ENCODE data around the gene PPIF.
A peak's percentile ranks its signal among the peaks of the same experiment; 100 is the strongest.

Gene PPIF

DNA sequence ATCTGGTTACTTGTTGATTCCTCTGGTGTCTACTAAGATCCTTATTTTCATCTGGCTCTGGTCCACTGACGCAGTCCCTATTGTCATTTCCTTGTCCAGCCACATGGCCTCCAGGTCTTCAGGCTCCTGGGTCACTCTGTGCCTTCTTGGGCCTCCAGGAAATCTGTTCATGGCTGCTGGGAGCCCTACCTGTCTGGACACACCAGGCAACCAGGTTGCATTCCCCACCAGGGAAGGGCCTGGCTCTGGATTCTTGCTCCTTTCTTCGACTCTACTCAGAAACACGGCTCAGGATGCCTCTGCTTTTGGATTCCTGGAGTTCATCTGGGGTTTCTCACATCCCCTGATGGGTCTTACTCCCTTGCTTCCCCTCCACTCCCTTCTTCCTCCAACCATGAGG, 8.0 kb upstream of the PPIF start:
- Mint-ChIP-seq H3K27ac (ENCODE audit: low read depth) (peak overlapping the region; percentile 52), H3K27me3 (no peaks in the 10 kb centered on the region), H3K9me3 (no peaks in the 10 kb centered on the region), H3K4me1 (peaks cover 15% of the 10 kb centered on the region), H3K36me3 (ENCODE audit: insufficient read depth) (peaks cover 2% of the 10 kb centered on the region), H3K4me3 (no peak overlapping the region)
- no peak for DNase-seq (ENCODE audit: low spot score in 2 of 2)
- no peak for ATAC-seq (replicated peaks; ENCODE audit: extremely low read depth, poor library complexity, severe bottlenecking)

DNA sequence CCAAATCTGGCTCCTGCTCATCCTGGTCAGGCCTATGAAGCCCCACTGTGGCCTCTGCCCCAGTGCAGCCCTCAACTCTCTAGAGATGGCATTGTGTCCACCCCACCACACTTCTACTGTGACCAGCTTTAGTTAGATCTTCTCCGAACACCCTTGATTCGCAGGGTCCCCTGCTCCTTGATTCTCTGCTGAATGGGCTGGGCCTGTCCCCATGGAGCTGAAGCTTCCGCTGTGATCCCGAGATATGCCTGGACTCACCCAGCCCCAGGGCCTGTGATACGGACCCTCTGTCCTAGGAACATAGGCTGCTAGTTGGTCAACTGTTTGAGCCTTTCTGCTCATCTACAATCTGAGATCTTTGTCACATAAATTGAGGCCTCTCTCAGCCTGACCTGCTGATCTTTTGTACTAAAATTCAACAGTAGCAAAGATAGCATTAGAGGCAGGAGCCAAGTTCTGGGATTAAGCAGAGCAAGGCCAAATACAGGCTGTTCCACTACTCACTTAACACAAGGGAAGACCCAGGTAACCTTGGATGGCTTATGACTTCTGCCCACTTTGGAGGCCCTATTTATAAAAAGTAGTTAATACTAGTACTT, 6.5 kb upstream of the PPIF start:
- Mint-ChIP-seq H3K4me3 (no peak overlapping the region), H3K27ac (ENCODE audit: low read depth) (peak overlapping the region; percentile 54), H3K4me1 (peaks cover 15% of the 10 kb centered on the region), H3K36me3 (ENCODE audit: insufficient read depth) (peaks cover 2% of the 10 kb centered on the region), H3K9me3 (no peaks in the 10 kb centered on the region), H3K27me3 (no peaks in the 10 kb centered on the region)
- ATAC-seq (replicated peaks; ENCODE audit: extremely low read depth, poor library complexity, severe bottlenecking): no peak
- no peak for DNase-seq (ENCODE audit: low spot score in 2 of 2)

DNA sequence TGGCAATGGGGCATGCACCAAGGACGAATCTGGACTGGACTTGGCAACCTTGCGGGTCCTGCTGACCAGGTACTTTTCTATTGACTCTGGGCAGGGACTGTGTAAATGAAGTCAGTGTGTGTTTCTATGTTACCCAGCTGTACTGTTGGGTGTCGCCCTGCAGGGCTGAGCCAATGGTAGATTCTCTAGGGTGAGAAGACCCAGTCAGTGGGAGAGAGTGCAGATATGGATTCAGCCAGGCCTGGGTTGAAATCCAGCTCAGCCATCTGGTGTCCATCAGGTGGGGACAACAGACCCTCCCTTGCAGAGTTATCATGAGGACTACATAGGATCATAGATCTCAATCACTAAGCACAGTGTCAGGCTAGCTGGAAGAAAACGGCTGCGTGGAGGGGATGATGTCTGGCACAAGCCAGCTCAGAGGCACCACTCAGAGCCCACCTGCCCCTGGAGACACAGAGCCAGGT, 4.9 kb upstream of the PPIF start:
- H3K36me3 Mint-ChIP-seq (ENCODE audit: insufficient read depth): peaks cover 2% of the 10 kb centered on the region
- H3K27ac Mint-ChIP-seq (ENCODE audit: low read depth): no peak overlapping the region
- no peak overlapping the region for H3K4me3 Mint-ChIP-seq
- H3K4me1 Mint-ChIP-seq: peaks cover 11% of the 10 kb centered on the region
- DNase-seq (ENCODE audit: low spot score in 2 of 2) (no peak), ATAC-seq (replicated peaks; ENCODE audit: extremely low read depth, poor library complexity, severe bottlenecking) (no peak)
- no peaks in the 10 kb centered on the region for H3K9me3 Mint-ChIP-seq
- H3K27me3 Mint-ChIP-seq: no peaks in the 10 kb centered on the region

DNA sequence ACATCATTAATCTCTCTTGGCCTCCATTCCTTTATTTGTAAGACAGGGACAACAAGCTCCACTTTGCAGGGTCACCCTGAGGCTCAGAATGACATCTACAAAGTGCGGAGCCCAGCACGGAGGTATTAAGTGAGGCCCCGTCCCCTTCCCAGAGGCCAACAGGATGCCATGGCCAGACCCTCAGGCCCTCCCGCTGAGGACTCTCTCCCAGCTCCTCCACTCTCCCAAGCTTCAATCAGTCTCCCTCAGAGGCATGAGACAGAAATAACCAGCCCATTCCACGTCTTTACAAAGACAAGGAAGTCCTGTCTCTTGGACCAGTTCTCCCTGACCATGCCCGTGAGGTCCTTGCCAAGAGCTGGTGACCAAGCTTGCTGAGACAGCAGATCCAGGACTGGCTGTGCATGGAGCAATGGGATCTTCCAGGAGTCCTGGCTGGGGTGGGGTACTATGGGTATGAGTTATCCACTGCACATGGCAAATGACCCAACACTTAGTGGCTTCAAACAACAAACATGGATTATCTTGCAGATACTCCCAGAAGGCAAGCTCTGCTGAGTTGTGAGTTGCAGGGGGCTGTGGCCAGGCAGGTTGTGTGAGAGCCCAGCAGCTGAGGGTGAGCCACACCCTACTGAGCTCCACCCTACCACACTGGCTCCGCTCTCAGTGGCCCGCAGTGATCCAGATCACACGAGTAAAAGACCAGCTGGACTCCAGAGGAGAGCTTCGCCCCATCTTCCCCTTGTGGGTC, 4.3 kb upstream of the PPIF start:
- ATAC-seq (replicated peaks; ENCODE audit: extremely low read depth, poor library complexity, severe bottlenecking) (no peak), DNase-seq (ENCODE audit: low spot score in 2 of 2) (no peak)
- peaks cover 3% of the 10 kb centered on the region for H3K36me3 Mint-ChIP-seq (ENCODE audit: insufficient read depth)
- H3K4me3 Mint-ChIP-seq: no peak overlapping the region
- no peaks in the 10 kb centered on the region for H3K27me3 Mint-ChIP-seq
- no peak overlapping the region for H3K27ac Mint-ChIP-seq (ENCODE audit: low read depth)
- H3K9me3 Mint-ChIP-seq: no peaks in the 10 kb centered on the region
- H3K4me1 Mint-ChIP-seq: peaks cover 14% of the 10 kb centered on the region

DNA sequence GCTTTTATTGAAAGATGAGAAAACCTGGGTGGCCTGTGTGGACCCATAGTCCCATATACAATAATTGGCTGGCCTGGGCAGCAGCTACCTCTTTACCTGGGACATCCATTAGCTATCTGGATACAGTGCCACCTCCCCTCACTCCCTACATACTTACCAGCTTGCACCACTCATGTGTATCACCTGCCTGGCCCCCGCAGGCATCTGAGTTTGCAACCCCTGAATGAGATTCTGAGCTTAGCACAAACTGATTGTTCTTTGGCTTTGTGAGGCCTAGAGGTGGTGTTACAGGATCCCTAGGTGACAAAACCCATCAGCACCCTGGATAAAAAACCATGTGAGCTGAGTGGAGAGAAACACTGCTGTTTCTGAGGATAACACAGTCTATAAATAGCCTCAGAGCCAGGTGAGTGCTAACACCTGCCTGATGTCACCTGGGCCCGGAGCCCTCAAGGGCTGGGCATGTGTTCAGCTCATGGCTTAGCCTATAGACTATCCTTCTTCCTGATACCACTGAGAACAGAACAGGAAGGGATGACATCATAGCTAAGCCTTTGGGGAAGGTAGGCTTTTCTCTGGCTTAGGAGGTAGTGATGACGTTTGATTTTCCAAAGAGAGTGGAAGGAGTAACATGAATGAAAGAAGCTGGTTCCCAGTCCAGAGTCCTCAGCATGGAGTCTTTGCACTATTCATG, 2.6 kb upstream of the PPIF start:
- DNase-seq (ENCODE audit: low spot score in 2 of 2) (no peak), ATAC-seq (replicated peaks; ENCODE audit: extremely low read depth, poor library complexity, severe bottlenecking) (no peak)
- Mint-ChIP-seq H3K4me1 (peaks cover 31% of the 10 kb centered on the region), H3K4me3 (no peak overlapping the region), H3K27me3 (no peaks in the 10 kb centered on the region), H3K9me3 (no peaks in the 10 kb centered on the region), H3K36me3 (ENCODE audit: insufficient read depth) (peaks cover 2% of the 10 kb centered on the region), H3K27ac (ENCODE audit: low read depth) (peak overlapping the region; percentile 78)

DNA sequence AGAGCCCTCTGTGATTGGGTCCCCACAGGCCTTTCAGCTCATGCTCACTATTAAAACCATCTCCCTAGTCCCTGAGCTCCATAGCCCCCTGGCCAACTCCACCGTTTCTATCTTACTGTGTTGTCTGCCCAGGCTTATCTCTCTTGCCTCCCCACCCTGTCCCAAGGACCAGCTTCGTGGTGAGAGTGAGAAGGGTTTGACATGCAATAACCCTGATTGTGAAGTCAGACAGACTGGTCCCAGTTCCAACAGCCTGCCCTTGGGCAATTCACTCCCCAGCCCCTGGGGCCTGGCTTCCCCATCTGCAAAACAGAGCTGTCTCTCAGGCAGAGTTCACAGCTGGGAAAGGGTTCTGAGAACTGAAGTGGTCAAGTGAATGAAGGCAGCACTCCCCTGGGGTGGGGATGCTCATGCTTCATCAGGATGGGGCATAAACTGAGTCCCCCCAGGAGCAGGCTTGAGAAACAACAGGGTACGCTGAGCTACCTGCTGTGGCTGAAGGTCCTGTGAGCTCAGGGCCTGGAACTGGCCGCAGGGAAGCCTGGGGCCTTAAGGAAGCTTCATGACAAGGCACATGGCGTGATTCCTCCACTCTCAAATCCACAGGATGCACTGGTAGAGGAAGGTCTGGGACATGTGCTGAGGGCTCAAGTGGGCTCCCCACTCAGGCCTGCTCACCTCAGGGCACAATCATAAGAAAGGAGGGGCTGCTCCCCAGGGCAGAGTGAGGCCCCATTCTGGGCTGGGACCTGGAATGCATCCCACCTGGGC, 1.8 kb upstream of the PPIF start:
- DNase-seq (ENCODE audit: low spot score in 2 of 2) (peak in 1 of 2 donors; percentile 8), ATAC-seq (replicated peaks; ENCODE audit: extremely low read depth, poor library complexity, severe bottlenecking) (no peak)
- Mint-ChIP-seq H3K27ac (ENCODE audit: low read depth) (peak overlapping the region; percentile 41), H3K9me3 (no peaks in the 10 kb centered on the region), H3K36me3 (ENCODE audit: insufficient read depth) (peaks cover 7% of the 10 kb centered on the region), H3K27me3 (no peaks in the 10 kb centered on the region), H3K4me1 (peaks cover 36% of the 10 kb centered on the region), H3K4me3 (no peak overlapping the region)

DNA sequence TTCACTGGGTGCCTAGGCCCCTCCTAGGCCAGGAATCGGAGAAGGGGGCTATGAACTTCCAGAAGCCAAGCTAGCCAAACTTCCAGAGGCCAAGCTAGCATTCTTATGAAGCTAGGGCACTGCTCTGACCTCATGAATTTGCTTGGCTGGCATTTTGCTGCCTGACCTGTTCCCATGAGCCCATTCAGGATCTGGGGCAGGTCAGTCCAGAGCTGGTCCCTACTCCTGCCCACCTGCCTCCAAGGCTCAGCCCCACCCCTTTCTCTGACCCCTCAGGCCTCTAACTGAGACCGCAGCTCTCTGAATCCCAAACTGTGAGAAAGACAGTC, 1.3 kb upstream of the PPIF start:
- no peak for DNase-seq (ENCODE audit: low spot score in 2 of 2)
- Mint-ChIP-seq H3K27me3 (no peaks in the 10 kb centered on the region), H3K4me3 (no peak overlapping the region), H3K4me1 (peaks cover 36% of the 10 kb centered on the region), H3K9me3 (no peaks in the 10 kb centered on the region), H3K27ac (ENCODE audit: low read depth) (peak overlapping the region; percentile 41), H3K36me3 (ENCODE audit: insufficient read depth) (peaks cover 7% of the 10 kb centered on the region)
- no peak for ATAC-seq (replicated peaks; ENCODE audit: extremely low read depth, poor library complexity, severe bottlenecking)

DNA sequence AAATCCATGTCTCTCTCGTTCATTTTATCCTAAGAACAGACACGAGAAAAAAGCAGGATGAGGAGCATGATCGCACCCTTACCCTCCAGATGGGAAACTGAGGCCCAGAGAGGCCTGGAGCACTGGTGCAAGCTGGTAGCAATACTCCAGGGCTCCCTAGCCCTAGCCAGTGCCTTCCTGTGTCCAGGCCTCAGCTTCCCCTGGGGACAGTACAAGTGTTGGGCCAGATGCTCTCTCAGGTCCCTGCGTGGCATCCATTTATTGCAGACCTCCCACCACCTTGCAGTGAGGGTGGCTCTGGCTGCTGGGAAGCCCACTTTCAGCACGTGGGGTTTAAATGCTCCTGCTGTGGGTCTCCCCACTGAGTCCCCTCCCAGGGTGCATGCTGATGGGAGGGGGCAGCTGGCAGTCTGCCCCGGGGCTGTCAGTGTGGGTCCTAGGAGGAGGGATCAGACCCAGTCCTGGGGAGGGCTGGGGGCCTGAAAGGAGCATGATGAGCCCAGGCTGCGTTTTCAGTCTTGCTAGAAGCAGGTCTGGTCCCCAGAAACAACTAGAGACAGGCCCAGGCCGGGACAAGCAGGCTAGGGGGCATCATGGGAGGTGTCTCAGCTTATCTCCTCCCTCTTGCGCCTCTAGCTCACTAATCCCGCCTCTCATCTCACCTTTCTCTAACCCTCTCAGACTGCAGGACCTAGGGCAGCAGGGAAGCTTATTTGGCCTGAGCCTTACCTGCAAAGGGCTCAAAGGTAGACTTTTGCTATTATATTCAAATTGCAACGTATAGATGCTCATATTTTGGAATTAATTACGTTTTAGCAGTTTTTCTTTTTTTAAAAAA, 662 bp upstream of the PPIF start:
- H3K4me1 Mint-ChIP-seq: peaks cover 36% of the 10 kb centered on the region
- H3K36me3 Mint-ChIP-seq (ENCODE audit: insufficient read depth): peaks cover 11% of the 10 kb centered on the region
- no peak overlapping the region for H3K27ac Mint-ChIP-seq (ENCODE audit: low read depth)
- no peaks in the 10 kb centered on the region for H3K27me3 Mint-ChIP-seq
- DNase-seq (ENCODE audit: low spot score in 2 of 2) (peak in 1 of 2 donors; percentile 13), ATAC-seq (replicated peaks; ENCODE audit: extremely low read depth, poor library complexity, severe bottlenecking) (no peak)
- H3K4me3 Mint-ChIP-seq: peak overlapping the region; percentile 80
- H3K9me3 Mint-ChIP-seq: no peaks in the 10 kb centered on the region

DNA sequence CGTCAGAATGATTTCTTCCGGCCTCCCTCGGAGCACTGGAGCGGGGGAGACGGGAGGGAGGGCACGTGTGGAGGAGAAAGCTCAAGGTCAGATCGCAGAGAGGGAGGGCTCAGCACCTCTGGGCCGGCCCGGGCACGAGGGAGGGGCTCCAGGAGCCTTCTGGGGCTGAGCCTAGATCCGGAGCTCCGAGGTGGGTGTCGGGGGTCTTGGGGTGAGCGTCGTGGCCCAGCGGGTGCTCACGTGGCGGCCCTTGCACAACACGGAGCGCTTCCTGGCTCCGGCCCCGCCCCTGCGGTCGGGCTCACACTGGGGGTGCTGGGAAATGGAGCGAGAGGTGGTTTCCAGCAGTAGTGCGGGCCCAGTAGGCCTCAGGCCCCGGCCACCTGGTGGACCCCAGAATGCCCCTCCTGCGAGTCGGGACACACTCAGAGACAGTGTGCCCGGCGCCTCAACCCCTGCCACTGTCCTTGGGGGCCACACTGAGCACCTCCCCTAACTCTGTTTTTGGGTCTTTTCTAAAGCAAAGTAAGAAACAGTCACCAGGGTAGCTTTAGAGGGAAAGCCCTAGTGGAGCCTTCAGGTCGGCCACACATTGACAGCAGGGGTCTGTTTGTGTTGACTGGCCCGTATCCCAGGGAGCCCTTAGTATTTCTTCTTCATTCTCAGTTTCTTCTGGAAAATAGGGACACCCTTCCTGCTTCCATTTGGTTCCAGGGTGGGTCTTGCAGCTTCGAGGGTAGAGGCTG, 798 bp downstream of the PPIF start:
- no peaks in the 10 kb centered on the region for H3K27me3 Mint-ChIP-seq
- H3K4me1 Mint-ChIP-seq: peaks cover 36% of the 10 kb centered on the region
- ATAC-seq (replicated peaks; ENCODE audit: extremely low read depth, poor library complexity, severe bottlenecking): peak; percentile 73
- peak; percentile 52 to 63 for DNase-seq (ENCODE audit: low spot score in 2 of 2)
- H3K27ac Mint-ChIP-seq (ENCODE audit: low read depth): peak overlapping the region; percentile 91
- H3K4me3 Mint-ChIP-seq: peak overlapping the region; percentile 80
- H3K9me3 Mint-ChIP-seq: no peaks in the 10 kb centered on the region
- H3K36me3 Mint-ChIP-seq (ENCODE audit: insufficient read depth): peaks cover 24% of the 10 kb centered on the region

DNA sequence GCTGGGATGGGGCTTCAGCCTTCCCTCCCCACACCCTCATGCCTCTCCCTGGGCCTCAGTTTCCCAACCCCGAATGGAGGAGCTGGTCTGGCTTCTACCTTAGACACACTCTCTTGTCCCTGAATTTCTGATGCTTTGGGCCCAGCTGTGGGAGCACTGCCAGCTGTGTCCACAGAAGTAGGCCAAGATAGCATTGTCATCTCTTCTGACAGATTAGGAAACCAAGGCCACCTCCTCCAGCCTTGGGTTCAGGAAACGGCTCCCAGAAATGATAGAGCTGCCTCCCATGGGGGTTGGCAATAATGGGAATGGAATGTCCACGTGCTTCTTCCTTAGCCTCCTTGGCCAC, 1.3 kb downstream of the PPIF start:
- Mint-ChIP-seq H3K9me3 (no peaks in the 10 kb centered on the region), H3K36me3 (ENCODE audit: insufficient read depth) (peaks cover 30% of the 10 kb centered on the region), H3K4me3 (peak overlapping the region; percentile 80), H3K27ac (ENCODE audit: low read depth) (peak overlapping the region; percentile 91), H3K27me3 (no peaks in the 10 kb centered on the region), H3K4me1 (peaks cover 35% of the 10 kb centered on the region)
- ATAC-seq (replicated peaks; ENCODE audit: extremely low read depth, poor library complexity, severe bottlenecking) (no peak), DNase-seq (ENCODE audit: low spot score in 2 of 2) (no peak)

DNA sequence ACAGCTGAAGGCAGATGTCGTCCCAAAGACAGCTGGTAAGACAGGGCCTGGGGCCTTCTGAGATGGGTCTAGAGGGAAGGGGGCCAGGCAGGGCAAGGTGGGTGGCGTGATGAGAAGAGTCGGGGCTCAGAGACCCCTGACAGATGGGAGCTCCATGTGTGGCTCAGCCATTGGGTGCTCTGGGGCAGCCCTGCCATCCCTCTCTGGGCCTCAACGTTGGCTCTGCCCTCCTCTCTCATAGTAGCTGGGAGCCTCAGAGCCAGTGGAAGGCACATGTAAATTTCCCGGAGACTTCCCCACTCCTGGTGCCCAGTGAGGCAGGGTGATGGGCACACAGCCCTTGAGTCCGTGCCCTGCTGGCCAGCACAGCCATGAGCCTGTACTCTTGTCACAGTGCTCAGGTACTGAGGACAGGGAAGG, 1.8 kb downstream of the PPIF start:
- peak overlapping the region; percentile 91 for H3K27ac Mint-ChIP-seq (ENCODE audit: low read depth)
- H3K4me3 Mint-ChIP-seq: peak overlapping the region; percentile 80
- no peak for DNase-seq (ENCODE audit: low spot score in 2 of 2)
- ATAC-seq (replicated peaks; ENCODE audit: extremely low read depth, poor library complexity, severe bottlenecking): no peak
- no peaks in the 10 kb centered on the region for H3K9me3 Mint-ChIP-seq
- H3K27me3 Mint-ChIP-seq: no peaks in the 10 kb centered on the region
- peaks cover 35% of the 10 kb centered on the region for H3K4me1 Mint-ChIP-seq
- peaks cover 34% of the 10 kb centered on the region for H3K36me3 Mint-ChIP-seq (ENCODE audit: insufficient read depth)

All from central memory CD8-positive, alpha-beta T cell (primary cell).